RWPE1 (cell line): ENCODE data around the gene TMPRSS11A.
A peak's percentile ranks its signal among the peaks of the same experiment; 100 is the strongest.

Experiments used
- CTCF ChIA-PET: fragments of 350-600 bp; sonication (Branson Sonifier 250); formaldehyde crosslinking; extraction: SDS; loops from one replicate; lab custom pipeline; 2021; lab: Yijun Ruan, JAX
- POLR2A ChIA-PET: fragments of 400-600 bp; formaldehyde crosslinking; extraction: SDS; loops from one replicate; lab custom pipeline; 2020; ENCODE audit warnings: antibody characterized with exemption; ENCODE audit not compliant: low non-redundant PET; lab: Yijun Ruan, JAX
- DNase-seq: peaks from one replicate; pipeline ENCODE4 v3.0.0; 2012; ENCODE audit warnings: low spot score
- H3K27ac ChIP-seq: fragments of 450-650 bp; 2 replicates; pipeline ENCODE4 v1.5.1; 2017
- CTCF ChIP-seq: fragments of 450-650 bp; conservative IDR thresholded peaks from 2 replicates; pipeline ENCODE4 v1.5.1; 2017; ENCODE audit warnings: low read depth, mild to moderate bottlenecking

Gene TMPRSS11A

GRCh38 chr4:67935888-67936287, 27.4 kb downstream of the TMPRSS11A start:
- no peak for DNase-seq
- CTCF ChIA-PET: interaction anchor here (0.6 kb wide), 1 partner anchor 25 kb away, joined by 3 read pairs; no protein-coding TSS in a partner anchor

GRCh38 chr4:67934628-67935027, 28.7 kb downstream of the TMPRSS11A start:
- H3K27ac ChIP-seq: no peak overlapping the region
- POLR2A ChIA-PET: no interaction called here
- no peak for TF ChIP-seq CTCF

More at GRCh38 chr4:67935888-67936287, 27.4 kb downstream of the TMPRSS11A start:
- H3K27ac ChIP-seq: no peak overlapping the region
- no peak for TF ChIP-seq CTCF
- POLR2A ChIA-PET: no interaction called here

GRCh38 chr4:67933755-67934154, 29.5 kb downstream of the TMPRSS11A start:
- CTCF ChIA-PET: no interaction called here
- POLR2A ChIA-PET: no interaction called here
- no peak for TF ChIP-seq CTCF
- no peak for DNase-seq
- H3K27ac ChIP-seq: no peak overlapping the region

More at GRCh38 chr4:67934628-67935027, 28.7 kb downstream of the TMPRSS11A start:
- CTCF ChIA-PET: no interaction called here
- no peak for DNase-seq

GRCh38 chr4:67933038-67933437, 30.3 kb downstream of the TMPRSS11A start:
- H3K27ac ChIP-seq: no peak overlapping the region
- ChIA-PET POLR2A (no interaction called here), CTCF (no interaction called here)
- TF ChIP-seq CTCF: no peak
- DNase-seq: no peak

- DNase-seq: no peak
- CTCF ChIA-PET: no interaction called here
- TF ChIP-seq CTCF: no peak
- POLR2A ChIA-PET: no interaction called here
- no peak overlapping the region for H3K27ac ChIP-seq
These were observed 32.0 kb downstream of the TMPRSS11A start for GRCh38 chr4:67931256-67931655.

- DNase-seq: peak; percentile 87
- ChIA-PET POLR2A (no interaction called here), CTCF (interaction anchor here (0.9 kb wide), 1 partner anchor 128 kb away, joined by 4 read pairs; no protein-coding TSS in a partner anchor)
- TF ChIP-seq CTCF: no peak
- H3K27ac ChIP-seq: no peak overlapping the region
These were observed 33.9 kb downstream of the TMPRSS11A start for GRCh38 chr4:67929426-67929825.
